Parathyroid adenoma (tissue), 2 donors: ENCODE measurements around the gene CALHM4.
A peak's percentile ranks its signal among the peaks of the same experiment; 100 is the strongest.

Source experiments
- H2AFZ ChIP-seq: fragments of 300-600 bp; sonication (generic); one replicate; pipeline ENCODE4 v1.7.0; 2017; ENCODE audit warnings: antibody characterized with exemption, mild to moderate bottlenecking
- H3K27ac ChIP-seq: fragments of 300-600 bp; sonication (generic); one replicate; pipeline ENCODE4 v1.7.0; 2017
- H3K27me3 ChIP-seq: fragments of 300-600 bp; sonication (generic); one replicate; pipeline ENCODE4 v1.7.0; 2017; ENCODE audit warnings: low read length; ENCODE audit not compliant: control insufficient read depth, insufficient read depth
- H3K36me3 ChIP-seq: fragments of 300-600 bp; sonication (generic); one replicate; pipeline ENCODE4 v1.7.0; 2017; ENCODE audit warnings: low read length; ENCODE audit not compliant: control insufficient read depth, insufficient read depth
- H3K4me1 ChIP-seq: fragments of 300-600 bp; sonication (generic); one replicate; pipeline ENCODE4 v1.7.0; 2017; ENCODE audit warnings: control low read depth
- H3K4me2 ChIP-seq: fragments of 300-600 bp; sonication (generic); one replicate; pipeline ENCODE4 v1.7.0; 2017; ENCODE audit warnings: low read length
- H3K4me3 ChIP-seq: fragments of 300-600 bp; sonication (generic); one replicate; pipeline ENCODE4 v1.7.0; 2017; ENCODE audit warnings: low read depth, low read length
- H3K79me2 ChIP-seq: fragments of 300-600 bp; sonication (generic); one replicate; pipeline ENCODE4 v1.7.0; 2017; ENCODE audit warnings: control low read depth
- H3K9ac ChIP-seq: fragments of 300-600 bp; sonication (generic); one replicate; pipeline ENCODE4 v1.7.0; 2017; ENCODE audit warnings: mild to moderate bottlenecking
- H3K9me3 ChIP-seq: fragments of 300-600 bp; sonication (generic); one replicate; pipeline ENCODE4 v1.7.0; 2017; ENCODE audit warnings: low read length; ENCODE audit not compliant: control insufficient read depth
- CTCF ChIP-seq: fragments of 300-600 bp; sonication (generic); IDR thresholded peaks from one replicate; pipeline ENCODE4 v1.7.0; 2017; ENCODE audit warnings: antibody characterized with exemption, mild to moderate bottlenecking
- donor health status: primary hyperparathyroidism.

Gene CALHM4

GRCh38 chr6:116563830-116564229, 10.3 kb downstream of the CALHM4 start:
- Histone ChIP-seq H3K9ac (no peak overlapping the region), H3K4me1 (peaks cover 32% of the 10 kb centered on the region), H3K36me3 (no peaks in the 10 kb centered on the region), H3K27ac (no peak overlapping the region), H3K4me2 (no peak overlapping the region), H3K9me3 (no peaks in the 10 kb centered on the region), H3K27me3 (no peaks in the 10 kb centered on the region), H3K4me3 (no peak overlapping the region), H3K79me2 (no peaks in the 10 kb centered on the region), H2AFZ (no peak overlapping the region)
- TF ChIP-seq CTCF = no peak

GRCh38 chr6:116564311-116564710, 10.8 kb downstream of the CALHM4 start:
- H3K9me3 ChIP-seq = no peaks in the 10 kb centered on the region
- no peak for TF ChIP-seq CTCF
- no peaks in the 10 kb centered on the region for H3K79me2 ChIP-seq
- no peak overlapping the region for H3K27ac ChIP-seq
- no peak overlapping the region for H3K4me2 ChIP-seq
- H3K4me1 ChIP-seq = peaks cover 27% of the 10 kb centered on the region
- no peak overlapping the region for H2AFZ ChIP-seq
- H3K36me3 ChIP-seq = no peaks in the 10 kb centered on the region
- no peak overlapping the region for H3K4me3 ChIP-seq
- no peak overlapping the region for H3K9ac ChIP-seq
- H3K27me3 ChIP-seq = no peaks in the 10 kb centered on the region

- Histone ChIP-seq H3K4me1 (peaks cover 26% of the 10 kb centered on the region), H3K27ac (no peak overlapping the region), H3K9ac (no peak overlapping the region), H2AFZ (peak overlapping the region; percentile 77), H3K36me3 (no peaks in the 10 kb centered on the region), H3K79me2 (no peaks in the 10 kb centered on the region), H3K9me3 (no peaks in the 10 kb centered on the region), H3K4me3 (no peak overlapping the region), H3K27me3 (no peaks in the 10 kb centered on the region), H3K4me2 (no peak overlapping the region)
- no peak for TF ChIP-seq CTCF
Observed at GRCh38 chr6:116564921-116565872, 11.6 kb downstream of the CALHM4 start.

- Histone ChIP-seq H3K27me3 (no peaks in the 10 kb centered on the region), H3K9me3 (no peaks in the 10 kb centered on the region), H3K9ac (no peak overlapping the region), H3K4me2 (no peak overlapping the region), H3K79me2 (peaks cover 17% of the 10 kb centered on the region), H3K4me1 (peaks cover 13% of the 10 kb centered on the region), H3K27ac (no peak overlapping the region), H3K4me3 (no peak overlapping the region), H2AFZ (no peak overlapping the region), H3K36me3 (no peaks in the 10 kb centered on the region)
- no peak for TF ChIP-seq CTCF
Observed at GRCh38 chr6:116568111-116568510, 14.6 kb downstream of the CALHM4 start.
